Bronchial epithelial cell (primary cell): Measurements from ENCODE around the gene SWAP70. TPM values are rescaled to one million over a fixed set of nuclear protein-coding genes. Genes with fewer than 3 reads are reported as not detected.

Experiments used
- DNase-seq: peaks from one replicate; pipeline ENCODE4 v3.0.0-alpha.2; 2010; ENCODE audit warnings: low read depth
- FAIRE-seq: peaks from 2 replicates; lab custom pipeline; 2011; peaks lifted over from hg19 to GRCh38; lab: Jason Lieb, UNC
- H3K27me3 ChIP-seq: 2 replicates; pipeline ENCODE4 v1.5.1; 2011; ENCODE audit warnings: low read length; ENCODE audit not compliant: control insufficient read depth, insufficient read depth
- H3K36me3 ChIP-seq: 2 replicates; pipeline ENCODE4 v1.5.1; 2011; ENCODE audit warnings: low read length; ENCODE audit not compliant: control insufficient read depth, insufficient read depth
- H3K4me3 ChIP-seq: 2 replicates; pipeline ENCODE4 v1.5.1; 2011; ENCODE audit warnings: mild to moderate bottlenecking, low read depth, low read length, control low read depth
- total RNA-seq: library from RNA; depleted of rRNA; stranded (reverse); fragments of >200 nt; gene quantifications from 2 replicates; pipeline ENCODE4 v1.2.1, GENCODE V29; 2014
- TF ChIP-seq, protein P1 (sequence below): IDR thresholded peaks from 2 replicates; pipeline ENCODE4 v1.5.1; 2011; ENCODE audit warnings: mild to moderate bottlenecking, moderate library complexity, low read length, control low read depth, inconsistent platforms; ENCODE audit not compliant: insufficient read depth, severe bottlenecking

SWAP70 gene
- total RNA-seq, 1 donor from 2014 or later, result 26.3 TPM

- Histone ChIP-seq H3K4me3 (no peak overlapping the region), H3K36me3 (no peaks in the 10 kb centered on the region), H3K27me3 (no peaks in the 10 kb centered on the region)
- TF ChIP-seq, protein P1, sequence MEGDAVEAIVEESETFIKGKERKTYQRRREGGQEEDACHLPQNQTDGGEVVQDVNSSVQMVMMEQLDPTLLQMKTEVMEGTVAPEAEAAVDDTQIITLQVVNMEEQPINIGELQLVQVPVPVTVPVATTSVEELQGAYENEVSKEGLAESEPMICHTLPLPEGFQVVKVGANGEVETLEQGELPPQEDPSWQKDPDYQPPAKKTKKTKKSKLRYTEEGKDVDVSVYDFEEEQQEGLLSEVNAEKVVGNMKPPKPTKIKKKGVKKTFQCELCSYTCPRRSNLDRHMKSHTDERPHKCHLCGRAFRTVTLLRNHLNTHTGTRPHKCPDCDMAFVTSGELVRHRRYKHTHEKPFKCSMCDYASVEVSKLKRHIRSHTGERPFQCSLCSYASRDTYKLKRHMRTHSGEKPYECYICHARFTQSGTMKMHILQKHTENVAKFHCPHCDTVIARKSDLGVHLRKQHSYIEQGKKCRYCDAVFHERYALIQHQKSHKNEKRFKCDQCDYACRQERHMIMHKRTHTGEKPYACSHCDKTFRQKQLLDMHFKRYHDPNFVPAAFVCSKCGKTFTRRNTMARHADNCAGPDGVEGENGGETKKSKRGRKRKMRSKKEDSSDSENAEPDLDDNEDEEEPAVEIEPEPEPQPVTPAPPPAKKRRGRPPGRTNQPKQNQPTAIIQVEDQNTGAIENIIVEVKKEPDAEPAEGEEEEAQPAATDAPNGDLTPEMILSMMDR, result no peak
- no peak for DNase-seq
- FAIRE-seq, result no peak
These were observed 132.4 kb downstream of the SWAP70 start for GRCh38 chr11:9796266-9796665.

- DNase-seq (no peak), FAIRE-seq (no peak)
- H3K27me3 ChIP-seq, result no peaks in the 10 kb centered on the region
- no peak overlapping the region for H3K4me3 ChIP-seq
- TF ChIP-seq, protein P1, result no peak
- H3K36me3 ChIP-seq, result no peaks in the 10 kb centered on the region
These were observed 133.0 kb downstream of the SWAP70 start for GRCh38 chr11:9796854-9797253.

DNA sequence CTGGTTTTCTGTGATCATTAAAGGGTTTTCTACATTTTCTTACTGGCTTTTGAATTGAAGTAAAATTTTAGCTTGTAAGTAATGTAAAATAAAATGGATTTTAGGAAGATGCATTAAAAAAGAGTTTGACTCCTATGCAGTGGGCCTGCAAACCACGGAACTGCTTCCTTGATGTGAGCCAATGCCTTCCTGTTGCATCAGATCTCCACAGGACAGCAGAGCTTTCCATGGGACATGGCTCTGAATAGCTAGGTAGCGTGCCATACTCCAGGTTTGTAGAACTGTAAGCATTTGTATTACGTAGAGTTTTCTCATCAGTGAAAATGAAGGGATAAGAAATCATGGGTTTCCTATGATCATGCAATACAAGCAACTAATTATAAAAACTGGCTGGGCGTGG is 133.4 kb downstream of the SWAP70 start:
- H3K36me3 ChIP-seq, result no peaks in the 10 kb centered on the region
- FAIRE-seq (no peak), DNase-seq (no peak)
- TF ChIP-seq, protein P1, result no peak
- no peaks in the 10 kb centered on the region for H3K27me3 ChIP-seq
- H3K4me3 ChIP-seq, result no peak overlapping the region

- Histone ChIP-seq H3K4me3 (no peak overlapping the region), H3K27me3 (no peaks in the 10 kb centered on the region), H3K36me3 (no peaks in the 10 kb centered on the region)
- FAIRE-seq (no peak), DNase-seq (no peak)
- TF ChIP-seq, protein P1, result no peak
These were observed 136.0 kb downstream of the SWAP70 start for GRCh38 chr11:9799886-9800285.

- FAIRE-seq (peak; percentile 18), DNase-seq (peak; percentile 87)
- H3K4me3 ChIP-seq, result no peak overlapping the region
- TF ChIP-seq, protein P1, result no peak
- H3K36me3 ChIP-seq, result no peaks in the 10 kb centered on the region
- no peaks in the 10 kb centered on the region for H3K27me3 ChIP-seq
These were observed 138.5 kb downstream of the SWAP70 start for GRCh38 chr11:9802291-9802861.

Other genes with a start within 250 kb of the SWAP70 start
- 54.2 and 63.8 TPM in 2 replicates for gene ZNF143, start 203.1 kb upstream of the SWAP70 start, total RNA-seq
- gene WEE1, start 90.4 kb upstream of the SWAP70 start, total RNA-seq, result 14.6 and 15.8 TPM in 2 replicates